IMR-90 (cell line): Measurements from ENCODE around the gene ZNF621. TPM values are rescaled to one million over a fixed set of nuclear protein-coding genes. Genes with fewer than 3 reads are reported as not detected.

Experiments used
- ATAC-seq: fragments of 200-7000 bp; cut with Tn5 transposase; 2 replicates; pipeline ENCODE4 v1.9.1; 2020; ENCODE audit warnings: low read depth, mild to moderate bottlenecking, moderate library complexity
- BruUV-seq: library from RNA; stranded (reverse); fragments of 400-500 nt; replicated peaks from 2 replicates; lab custom pipeline; 2021; lab: Mats Ljungman, UMichigan
- CTCF ChIA-PET: fragments of 300-600 bp; formaldehyde crosslinking; extraction: SDS; loops from one replicate; lab custom pipeline; 2021; ENCODE audit warnings: antibody characterized with exemption; lab: Yijun Ruan, JAX
- POLR2A ChIA-PET: fragments of 300-600 bp; sonication (Branson Sonifier 250); formaldehyde crosslinking; loops from one replicate; lab custom pipeline; 2022; ENCODE audit warnings: antibody characterized with exemption; ENCODE audit not compliant: unreplicated experiment; lab: Charles Lee
- DNase-seq: peaks from one replicate; pipeline ENCODE4 v3.0.0; 2013
- H2AFZ ChIP-seq: replicated peaks from 2 replicates; pipeline ENCODE3; 2013; ENCODE audit warnings: low read length, mild to moderate bottlenecking; ENCODE audit not compliant: poor library complexity
- H2AK5ac ChIP-seq: 2 replicates; pipeline ENCODE4 v1.6.1; 2013; ENCODE audit warnings: low read depth, low read length, inconsistent platforms
- H2AK9ac ChIP-seq: replicated peaks from 2 replicates; pipeline ENCODE3; 2013; ENCODE audit warnings: mild to moderate bottlenecking, low read depth, low read length, moderate library complexity; ENCODE audit not compliant: poor library complexity
- H2BK120ac ChIP-seq: 2 replicates; pipeline ENCODE4 v1.6.1; 2013; ENCODE audit warnings: low read depth, low read length, inconsistent platforms
- H2BK15ac ChIP-seq: 3 replicates; pipeline ENCODE4 v1.6.1; 2013; ENCODE audit warnings: low read depth, low read length, inconsistent platforms
- H2BK20ac ChIP-seq: 2 replicates; pipeline ENCODE4 v1.6.1; 2013; ENCODE audit warnings: low read depth, mild to moderate bottlenecking, inconsistent platforms, low read length, moderate library complexity
- H2BK5ac ChIP-seq: 2 replicates; pipeline ENCODE4 v1.6.1; 2013; ENCODE audit warnings: mild to moderate bottlenecking, low read depth, low read length, inconsistent platforms; ENCODE audit not compliant: poor library complexity, severe bottlenecking
- H3K14ac ChIP-seq: replicated peaks from 2 replicates; pipeline ENCODE4 v1.6.1; 2013; ENCODE audit warnings: low read depth, low read length, inconsistent platforms
- H3K18ac ChIP-seq: 2 replicates; pipeline ENCODE4 v1.6.1; 2013; ENCODE audit warnings: low read depth, low read length, control low read depth
- H3K23ac ChIP-seq: 2 replicates; pipeline ENCODE4 v1.6.1; 2013; ENCODE audit warnings: low read depth, low read length, inconsistent platforms
- H3K27ac ChIP-seq: 2 replicates; pipeline ENCODE4 v1.5.1; 2013; ENCODE audit warnings: mild to moderate bottlenecking, control low read depth, low read length; ENCODE audit not compliant: insufficient read depth
- H3K27me3 ChIP-seq: 2 replicates; pipeline ENCODE4 v1.6.1; 2013; ENCODE audit warnings: low read length; ENCODE audit not compliant: control insufficient read depth, insufficient read depth
- H3K36me3 ChIP-seq: 2 replicates; pipeline ENCODE4 v1.6.1; 2013; ENCODE audit warnings: low read length, mixed read lengths; ENCODE audit not compliant: control insufficient read depth, insufficient read depth
- H3K4ac ChIP-seq: 2 replicates; pipeline ENCODE4 v1.6.1; 2013; ENCODE audit warnings: low read depth, low read length, inconsistent platforms
- H3K4me1 ChIP-seq: 2 replicates; pipeline ENCODE4 v1.6.1; 2013; ENCODE audit warnings: low read length, mixed read lengths; ENCODE audit not compliant: control insufficient read depth, insufficient read depth
- H3K4me2 ChIP-seq: 2 replicates; pipeline ENCODE4 v1.6.1; 2013; ENCODE audit warnings: low read depth, mild to moderate bottlenecking, control low read depth, low read length, moderate library complexity
- H3K4me3 ChIP-seq: 2 replicates; pipeline ENCODE4 v1.5.1; 2013; ENCODE audit warnings: low read depth, mild to moderate bottlenecking, control low read depth, low read length, moderate library complexity; ENCODE audit not compliant: insufficient read depth
- H3K56ac ChIP-seq: 2 replicates; pipeline ENCODE4 v1.6.1; 2013; ENCODE audit warnings: low read length, inconsistent platforms; ENCODE audit not compliant: insufficient read depth; ENCODE audit errors: extremely low read depth
- H3K79me1 ChIP-seq, 2 experiments: 2 replicates each; pipeline ENCODE4 v1.6.1; 2013; ENCODE audit warnings: low read length in 2 of 2, inconsistent platforms in 1 of 2, low read depth in 1 of 2
- H3K9ac ChIP-seq: 2 replicates; pipeline ENCODE4 v1.6.1; 2013; ENCODE audit warnings: low read depth, low read length, control low read depth
- H3K9me1 ChIP-seq: 2 replicates; pipeline ENCODE4 v1.6.1; 2013; ENCODE audit warnings: low read length, inconsistent platforms; ENCODE audit not compliant: insufficient read depth
- H3K9me3 ChIP-seq: 2 replicates; pipeline ENCODE4 v1.6.1; 2013; ENCODE audit warnings: low read length; ENCODE audit not compliant: control insufficient read depth, insufficient read depth
- H4K20me1 ChIP-seq: 2 replicates; pipeline ENCODE4 v1.6.1; 2013; ENCODE audit warnings: low read length, inconsistent platforms; ENCODE audit not compliant: insufficient read depth
- H4K5ac ChIP-seq: 2 replicates; pipeline ENCODE4 v1.6.1; 2013; ENCODE audit warnings: mild to moderate bottlenecking, low read depth, low read length, control low read depth
- H4K8ac ChIP-seq, 2 experiments: 2 replicates each; pipeline ENCODE4 v1.6.1; 2013; ENCODE audit warnings: low read depth in 2 of 2, low read length in 2 of 2, control low read depth in 1 of 2, inconsistent platforms in 1 of 2
- H4K91ac ChIP-seq: 2 replicates; pipeline ENCODE4 v1.6.1; 2013; ENCODE audit warnings: low read depth, low read length, inconsistent platforms; ENCODE audit not compliant: insufficient read depth
- CEBPB ChIP-seq: IDR thresholded peaks from 2 replicates; pipeline ENCODE4 v1.6.1; 2012; ENCODE audit warnings: low read depth, low read length, improper control_type of control experiment
- CHD1 ChIP-seq: IDR thresholded peaks from 2 replicates; pipeline ENCODE4 v1.6.1; 2012; ENCODE audit warnings: low read depth, low read length, improper control_type of control experiment
- ELK1 ChIP-seq: fragments of 150-350 bp; IDR thresholded peaks from 2 replicates; pipeline ENCODE4 v1.6.1; 2016; ENCODE audit warnings: low read depth, mild to moderate bottlenecking, low read length, moderate library complexity, borderline replicate concordance
- FOS ChIP-seq: fragments of 150-350 bp; IDR thresholded peaks from 2 replicates; pipeline ENCODE4 v1.6.1; 2016; ENCODE audit warnings: low read depth, low read length
- MXI1 ChIP-seq: IDR thresholded peaks from 2 replicates; pipeline ENCODE4 v1.6.1; 2012; ENCODE audit warnings: low read depth, mild to moderate bottlenecking, low read length, moderate library complexity, borderline replicate concordance
- POLR2A ChIP-seq: IDR thresholded peaks from 2 replicates; pipeline ENCODE4 v1.6.1; 2012; ENCODE audit warnings: mild to moderate bottlenecking, low read depth, low read length
- RFX5 ChIP-seq: IDR thresholded peaks from 2 replicates; pipeline ENCODE4 v1.8.0; 2012; ENCODE audit warnings: low read depth, mild to moderate bottlenecking, low read length, moderate library complexity
- SMC3 ChIP-seq: fragments of 150-350 bp; IDR thresholded peaks from 2 replicates; pipeline ENCODE4 v1.6.1; 2016; ENCODE audit warnings: low read depth, mild to moderate bottlenecking, antibody characterized with exemption, low read length, moderate library complexity
- WGBS, 2 experiments: methylation state at CpG; one replicate each; pipeline versions ENCODE4 v1.1.5 to v1.1.7; 2013; ENCODE audit warnings: missing lambda C conversion rate in 2 of 2; ENCODE audit not compliant: insufficient read length in 1 of 2; ENCODE audit errors: extremely low coverage in 2 of 2; 5-methylcytosine and 5-hydroxymethylcytosine counted together
- dilution Hi-C: fragments of 300-500 bp; cut with HindIII; formaldehyde crosslinking; loops from one replicate; pipeline ENCODE4 v1.14.3; 2018; ENCODE audit warnings: low sequenced_read_pairs; ENCODE audit not compliant: unreplicated experiment
- in situ Hi-C: fragments of 300-500 bp; cut with MboI; formaldehyde crosslinking; loops from 3 replicates; pipeline ENCODE4 v1.14.3; 2019; ENCODE audit warnings: low sequenced_read_pairs, inconsistent platforms, mixed read lengths
- intact Hi-C: fragments of 100-400 bp; cut with micrococcal nuclease; formaldehyde crosslinking; loops from 2 replicates; pipeline ENCODE4 v1.10.0; 2022
- polyA plus RNA-seq, 3 experiments: library from polyadenylated mRNA; depleted of rRNA; stranded (reverse); fragments of >200 nt; gene quantifications; 2 replicates each; pipeline ENCODE4 v1.2.3, GENCODE V29; 2012; ENCODE audit warnings: low replicate concordance in 1 of 3
- total RNA-seq: library from RNA; depleted of rRNA; stranded (reverse); fragments of >200 nt; gene quantifications from 2 replicates; pipeline ENCODE4 v1.2.3, GENCODE V29; 2012
- TF ChIP-seq, protein P1 (sequence below): fragments of 150-350 bp; IDR thresholded peaks from 2 replicates; pipeline ENCODE4 v1.6.1; 2017; ENCODE audit warnings: mild to moderate bottlenecking, antibody characterized with exemption, low read length, low read depth
- TF ChIP-seq, protein P2 (sequence below): conservative IDR thresholded peaks from 2 replicates; pipeline ENCODE4 v1.5.1; 2012; ENCODE audit warnings: mild to moderate bottlenecking, low read depth, low read length, improper control_type of control experiment

The ZNF621 gene
- total and polyA plus RNA-seq, 2 of the 4 experiments (the other 2 are of a cell fraction): 7.3 to 8.3 TPM

DNA sequence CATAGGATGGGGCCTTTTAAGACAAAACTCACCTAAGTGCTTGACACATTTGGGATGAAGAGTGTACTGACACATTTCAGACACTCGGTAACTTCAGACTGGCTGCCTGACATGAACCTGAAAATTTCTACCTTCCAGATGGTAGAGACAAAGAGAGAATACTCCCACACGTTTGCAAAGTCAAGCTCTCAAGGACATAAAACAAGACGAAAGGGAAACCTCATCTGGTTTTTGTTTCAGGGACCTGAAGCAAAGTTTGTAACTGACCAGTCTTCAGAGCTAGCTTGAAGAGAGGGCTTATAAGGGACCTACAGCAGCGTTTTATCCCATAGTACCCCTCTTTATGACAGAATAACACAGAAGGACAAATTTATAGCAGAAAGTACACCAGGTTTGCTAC lies 41.9 kb downstream of the ZNF621 start:
- in situ Hi-C loops (no loop called here), dilution Hi-C loops (no loop called here), intact Hi-C loops (no loop called here)
- H4K8ac ChIP-seq: no peak overlapping the region
- DNase-seq: no peak
- no peak overlapping the region for H2BK15ac ChIP-seq
- H3K23ac ChIP-seq: no peak overlapping the region
- TF ChIP-seq ELK1 (no peak), POLR2A (no peak), MXI1 (no peak), SMC3 (no peak), CEBPB (no peak), CHD1 (no peak), RFX5 (no peak), FOS (no peak)
- TF ChIP-seq, protein P1, sequence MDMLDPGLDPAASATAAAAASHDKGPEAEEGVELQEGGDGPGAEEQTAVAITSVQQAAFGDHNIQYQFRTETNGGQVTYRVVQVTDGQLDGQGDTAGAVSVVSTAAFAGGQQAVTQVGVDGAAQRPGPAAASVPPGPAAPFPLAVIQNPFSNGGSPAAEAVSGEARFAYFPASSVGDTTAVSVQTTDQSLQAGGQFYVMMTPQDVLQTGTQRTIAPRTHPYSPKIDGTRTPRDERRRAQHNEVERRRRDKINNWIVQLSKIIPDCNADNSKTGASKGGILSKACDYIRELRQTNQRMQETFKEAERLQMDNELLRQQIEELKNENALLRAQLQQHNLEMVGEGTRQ: no peak
- TF ChIP-seq, protein P2, sequence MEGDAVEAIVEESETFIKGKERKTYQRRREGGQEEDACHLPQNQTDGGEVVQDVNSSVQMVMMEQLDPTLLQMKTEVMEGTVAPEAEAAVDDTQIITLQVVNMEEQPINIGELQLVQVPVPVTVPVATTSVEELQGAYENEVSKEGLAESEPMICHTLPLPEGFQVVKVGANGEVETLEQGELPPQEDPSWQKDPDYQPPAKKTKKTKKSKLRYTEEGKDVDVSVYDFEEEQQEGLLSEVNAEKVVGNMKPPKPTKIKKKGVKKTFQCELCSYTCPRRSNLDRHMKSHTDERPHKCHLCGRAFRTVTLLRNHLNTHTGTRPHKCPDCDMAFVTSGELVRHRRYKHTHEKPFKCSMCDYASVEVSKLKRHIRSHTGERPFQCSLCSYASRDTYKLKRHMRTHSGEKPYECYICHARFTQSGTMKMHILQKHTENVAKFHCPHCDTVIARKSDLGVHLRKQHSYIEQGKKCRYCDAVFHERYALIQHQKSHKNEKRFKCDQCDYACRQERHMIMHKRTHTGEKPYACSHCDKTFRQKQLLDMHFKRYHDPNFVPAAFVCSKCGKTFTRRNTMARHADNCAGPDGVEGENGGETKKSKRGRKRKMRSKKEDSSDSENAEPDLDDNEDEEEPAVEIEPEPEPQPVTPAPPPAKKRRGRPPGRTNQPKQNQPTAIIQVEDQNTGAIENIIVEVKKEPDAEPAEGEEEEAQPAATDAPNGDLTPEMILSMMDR: no peak
- no peak overlapping the region for H3K4me2 ChIP-seq
- no peak overlapping the region for H3K27ac ChIP-seq
- H2BK20ac ChIP-seq: no peak overlapping the region
- no peak overlapping the region for H2BK5ac ChIP-seq
- H3K27me3 ChIP-seq: peaks cover 1% of the 10 kb centered on the region; the same call in 1 of the 2 replicates
- no peak overlapping the region for H3K9ac ChIP-seq
- H4K91ac ChIP-seq: no peak overlapping the region
- no peaks in the 10 kb centered on the region for H3K79me1 ChIP-seq
- POLR2A ChIA-PET: no interaction called here
- H3K14ac ChIP-seq: no peak overlapping the region
- WGBS, 2 experiments: no CpG with 5 or more reads among the region's 4 CpGs
- no peaks in the 10 kb centered on the region for H3K4me1 ChIP-seq
- no peak overlapping the region for H4K5ac ChIP-seq
- no peak for ATAC-seq
- H2AK9ac ChIP-seq: no peak overlapping the region
- no peak overlapping the region for H2BK120ac ChIP-seq
- no peak overlapping the region for H3K18ac ChIP-seq
- H3K9me1 ChIP-seq: no peaks in the 10 kb centered on the region
- no TSS peak for BruUV-seq
- H2AFZ ChIP-seq: no peak overlapping the region
- H4K20me1 ChIP-seq: no peaks in the 10 kb centered on the region
- H3K4me3 ChIP-seq: no peak overlapping the region
- H2AK5ac ChIP-seq: no peak overlapping the region
- H3K4ac ChIP-seq: no peak overlapping the region
- H3K56ac ChIP-seq: no peak overlapping the region
- CTCF ChIA-PET: no interaction called here
- H3K36me3 ChIP-seq: no peaks in the 10 kb centered on the region
- H3K9me3 ChIP-seq: 0 out of 2 replicates have a peak, but pooled peaks cover 2% of the 10 kb centered on the region
